Mesothelial cell of epicardium (in vitro differentiated cells): Measurements from ENCODE around the gene DCUN1D2. TPM values are rescaled to one million over a fixed set of nuclear protein-coding genes. Genes with fewer than 3 reads are reported as not detected.

Experiments used
- DNase-seq, 2 experiments: peaks; one replicate each; pipeline ENCODE4 v3.0.0; 2021; ENCODE audit warnings: low spot score in 2 of 2; ENCODE audit not compliant: unreplicated experiment in 2 of 2
- H3K27ac Mint-ChIP-seq: 2 replicates; pipeline ENCODE4 v1.8.0; 2021; ENCODE audit warnings: mixed read lengths
- H3K27me3 Mint-ChIP-seq: 2 replicates; pipeline ENCODE4 v1.8.0; 2021; ENCODE audit warnings: low read depth, mixed read lengths
- H3K36me3 Mint-ChIP-seq: 2 replicates; pipeline ENCODE4 v1.8.0; 2021; ENCODE audit warnings: mixed read lengths
- H3K4me1 Mint-ChIP-seq: 2 replicates; pipeline ENCODE4 v1.8.0; 2021; ENCODE audit warnings: mixed read lengths
- H3K4me3 Mint-ChIP-seq: 2 replicates; pipeline ENCODE4 v1.8.0; 2021; ENCODE audit warnings: mild to moderate bottlenecking, moderate library complexity, mixed read lengths
- H3K9me3 Mint-ChIP-seq: 2 replicates; pipeline ENCODE4 v1.8.0; 2021; ENCODE audit warnings: mixed read lengths
- CTCF ChIP-seq: fragments of 200-600 bp; sonication (generic); IDR thresholded peaks from one replicate; pipeline ENCODE4 v1.5.0; 2021; ENCODE audit warnings: antibody characterized with exemption; ENCODE audit not compliant: unreplicated experiment
- total RNA-seq: library from RNA; stranded (reverse); gene quantifications from 3 replicates; pipeline ENCODE4 v1.2.1, GENCODE V29; 2021

Gene DCUN1D2
- total RNA-seq, 1 donor from 2014 or later, result 40.2 TPM

- TF ChIP-seq CTCF, result no peak
- H3K27me3 Mint-ChIP-seq, result no peaks in the 10 kb centered on the region
- no peaks in the 10 kb centered on the region for H3K4me1 Mint-ChIP-seq
- H3K9me3 Mint-ChIP-seq, result peaks cover 6% of the 10 kb centered on the region
- no peak overlapping the region for H3K27ac Mint-ChIP-seq
- H3K36me3 Mint-ChIP-seq, result peaks cover 28% of the 10 kb centered on the region
- no peak overlapping the region for H3K4me3 Mint-ChIP-seq
- no peak for DNase-seq
These were observed 44.6 kb downstream of the DCUN1D2 start for GRCh38 chr13:113445791-113446487.

GRCh38 chr13:113443991-113444390 lies 46.5 kb downstream of the DCUN1D2 start:
- no peak for TF ChIP-seq CTCF

GRCh38 chr13:113442985-113443362 lies 47.5 kb downstream of the DCUN1D2 start:
- TF ChIP-seq CTCF, result no peak
- Mint-ChIP-seq H3K36me3 (peaks cover 36% of the 10 kb centered on the region), H3K27ac (no peak overlapping the region), H3K27me3 (no peaks in the 10 kb centered on the region), H3K9me3 (peaks cover 6% of the 10 kb centered on the region), H3K4me3 (no peak overlapping the region), H3K4me1 (no peaks in the 10 kb centered on the region)
- no peak for DNase-seq

More at GRCh38 chr13:113443991-113444390, 46.5 kb downstream of the DCUN1D2 start:
- Mint-ChIP-seq H3K27me3 (no peaks in the 10 kb centered on the region), H3K9me3 (peaks cover 6% of the 10 kb centered on the region), H3K4me3 (no peak overlapping the region), H3K4me1 (no peaks in the 10 kb centered on the region), H3K36me3 (peaks cover 33% of the 10 kb centered on the region), H3K27ac (no peak overlapping the region)
- no peak for DNase-seq

GRCh38 chr13:113442354-113442984 lies 48.0 kb downstream of the DCUN1D2 start:
- Mint-ChIP-seq H3K4me1 (no peaks in the 10 kb centered on the region), H3K36me3 (peaks cover 38% of the 10 kb centered on the region), H3K9me3 (peaks cover 6% of the 10 kb centered on the region), H3K4me3 (no peak overlapping the region), H3K27ac (no peak overlapping the region), H3K27me3 (no peaks in the 10 kb centered on the region)
- DNase-seq, result no peak
- TF ChIP-seq CTCF, result no peak

GRCh38 chr13:113441661-113442060 lies 48.9 kb downstream of the DCUN1D2 start:
- Mint-ChIP-seq H3K36me3 (peaks cover 40% of the 10 kb centered on the region), H3K27me3 (no peaks in the 10 kb centered on the region), H3K27ac (no peak overlapping the region), H3K9me3 (peaks cover 6% of the 10 kb centered on the region), H3K4me1 (no peaks in the 10 kb centered on the region), H3K4me3 (no peak overlapping the region)
- DNase-seq, result no peak
- no peak for TF ChIP-seq CTCF
